ENCODE measurements around the gene SEPTIN7. TPM values are rescaled to one million over a fixed set of nuclear protein-coding genes. Genes with fewer than 3 reads are reported as not detected.
"Not testable (repeated sequence)": the region's sequence is repeated elsewhere in the genome, so short reads cannot be mapped to it uniquely, and the experiment has no call there.

SEPTIN7 gene
- total RNA-seq (100 to 1,000 TPM; 270 TPM), polyA plus RNA-seq (671 TPM)

GRCh38 chr7:35800718-35801391 is at the start of gene SEPTIN7:
Gene SEPTIN7 (plus strand): TSS chr7:35801057. CDS start chr7:35801210, 153 bp downstream.
- Histone ChIP-seq H3K4me3 (ENCODE audit: low read length) (peak within 1 kb of the TSS; percentile 92), H3K27me3 (ENCODE audit: insufficient read depth, low read length, poor library complexity, severe bottlenecking) (no peaks in the 10 kb centered on the region), H3K27ac (ENCODE audit: low read depth, low read length) (peak within 1 kb of the TSS; percentile 96), H3K4me1 (ENCODE audit: insufficient read depth, low read length) (peaks cover 39% of the 10 kb centered on the region), H3K9me3 (ENCODE audit: low read length) (no peaks in the 10 kb centered on the region), H3K36me3 (ENCODE audit: insufficient read depth, low read length) (no peaks in the 10 kb centered on the region)
- H3K36me3 Mint-ChIP-seq: peaks cover 0 to 24% (median 5%) of the 10 kb centered on the region in 3 donors
- POLR2A ChIA-PET: interaction anchor here (0.6 to 3.9 kb wide), 16 partner anchors 12 to 1647 kb away, joined by 3 to 62 read pairs (median 4); partner anchors contain the start of gene HERPUD2
- H3K27ac Mint-ChIP-seq: peak within 1 kb of the TSS; percentile 98 to 100 (median 99)
- CTCF ChIA-PET: interaction anchor here (0.6 to 2.9 kb wide), 22 partner anchors 11 to 143 kb away, joined by 3 to 42 read pairs (median 3); partner anchors contain the start of gene HERPUD2
- H3K4me3 Mint-ChIP-seq: peak within 1 kb of the TSS; percentile 86 to 97 (median 97)
- peaks cover 43 to 52% (median 48%) of the 10 kb centered on the region in 3 donors for H3K4me1 Mint-ChIP-seq
- H3K27me3 Mint-ChIP-seq: peaks cover 0 to 3% of the 10 kb centered on the region in 2 donors
- DNase-seq: peak; percentile 98 to 100 (median 99)
- H3K9me3 Mint-ChIP-seq: no peaks in the 10 kb centered on the region

DNA sequence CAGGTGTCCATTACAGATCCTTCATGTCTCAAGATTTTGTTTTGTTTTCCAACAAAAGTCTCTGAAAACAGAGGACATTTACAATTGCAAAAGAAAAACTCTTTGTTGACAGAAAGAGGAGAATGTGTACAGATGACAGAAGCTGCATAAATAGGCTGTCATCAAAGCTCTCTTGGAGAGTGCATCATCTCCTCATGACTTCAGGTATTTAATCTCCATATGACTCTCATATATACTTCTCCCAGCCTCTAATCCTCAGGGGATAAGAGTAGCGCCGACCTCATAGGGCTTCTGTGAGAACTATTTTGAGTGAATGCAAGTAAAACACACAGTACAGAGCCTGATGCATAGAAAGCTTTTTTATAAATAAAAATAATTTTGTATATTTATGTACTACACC is 48.1 kb upstream of the SEPTIN7 start:
- POLR2A ChIA-PET: no interaction called here
- no peak overlapping the region for H3K4me3 Mint-ChIP-seq
- H3K27ac ChIP-seq (ENCODE audit: low read depth, low read length): no peak overlapping the region
- H3K4me1 ChIP-seq (ENCODE audit: insufficient read depth, low read length): no peaks in the 10 kb centered on the region
- no peaks in the 10 kb centered on the region for H3K9me3 ChIP-seq (ENCODE audit: low read length)
- peaks cover 0 to under 1% (median 0%) of the 10 kb centered on the region in 3 donors for H3K4me1 Mint-ChIP-seq
- H3K36me3 Mint-ChIP-seq: peaks cover 0 to 3% (median 0%) of the 10 kb centered on the region in 3 donors
- CTCF ChIA-PET: no interaction called here
- H3K27me3 Mint-ChIP-seq: no peaks in the 10 kb centered on the region
- no peaks in the 10 kb centered on the region for H3K27me3 ChIP-seq (ENCODE audit: insufficient read depth, low read length, poor library complexity, severe bottlenecking)
- no peak overlapping the region for H3K27ac Mint-ChIP-seq
- no peak overlapping the region for H3K4me3 ChIP-seq (ENCODE audit: low read length)
- no peaks in the 10 kb centered on the region for H3K9me3 Mint-ChIP-seq
- H3K36me3 ChIP-seq (ENCODE audit: insufficient read depth, low read length): no peaks in the 10 kb centered on the region
- DNase-seq: no peak

DNA sequence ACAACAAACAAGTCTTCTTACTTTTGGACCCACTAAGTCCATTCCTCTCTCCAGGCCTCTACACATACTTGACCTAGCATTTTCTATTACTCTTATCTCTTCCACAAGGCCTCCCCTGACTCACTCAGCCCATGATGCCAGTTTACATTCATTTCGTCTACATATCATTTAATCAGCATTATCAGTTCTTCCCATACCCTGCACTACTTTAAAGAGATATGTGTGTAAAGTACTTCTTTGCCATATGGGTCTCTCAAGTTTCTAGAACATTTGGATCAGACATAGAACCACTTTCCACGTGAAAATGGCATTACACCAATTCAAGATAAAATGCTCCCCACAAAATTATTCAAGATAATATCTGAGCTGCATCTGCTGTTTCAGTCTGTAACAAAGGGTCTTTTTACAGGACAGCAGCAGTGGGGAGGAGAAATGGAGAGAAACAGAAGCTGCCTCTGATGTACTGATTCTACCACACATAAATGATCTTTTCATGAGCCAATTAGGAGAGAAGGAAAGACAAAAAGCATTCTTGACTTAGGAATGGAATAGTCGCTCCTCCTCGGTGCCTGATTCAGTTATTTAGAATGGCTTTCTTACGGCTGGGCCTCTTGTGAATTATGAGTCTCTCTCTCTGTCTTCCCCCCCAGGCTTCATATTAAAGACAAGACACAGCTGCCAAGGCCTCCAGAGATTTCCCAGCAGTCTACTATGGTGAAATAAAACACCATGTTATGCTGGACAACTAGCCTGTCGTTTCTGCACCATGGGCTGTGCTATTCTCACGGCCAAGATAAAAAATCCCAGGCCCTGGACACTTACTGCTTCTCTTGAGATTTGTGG is 46.9 kb upstream of the SEPTIN7 start:
- Mint-ChIP-seq H3K27me3 (no peaks in the 10 kb centered on the region), H3K4me3 (no peak overlapping the region), H3K27ac (no peak overlapping the region), H3K9me3 (no peaks in the 10 kb centered on the region), H3K36me3 (peaks cover 0 to 4% (median 3%) of the 10 kb centered on the region in 3 donors), H3K4me1 (peaks cover 6 to 12% (median 8%) of the 10 kb centered on the region in 3 donors)
- ChIA-PET CTCF (no interaction called here), POLR2A (no interaction called here)
- H3K9me3 ChIP-seq (ENCODE audit: low read length): no peaks in the 10 kb centered on the region
- no peaks in the 10 kb centered on the region for H3K27me3 ChIP-seq (ENCODE audit: insufficient read depth, low read length, poor library complexity, severe bottlenecking)
- no peak for DNase-seq
- H3K36me3 ChIP-seq (ENCODE audit: insufficient read depth, low read length): no peaks in the 10 kb centered on the region
- no peak overlapping the region for H3K27ac ChIP-seq (ENCODE audit: low read depth, low read length)
- H3K4me3 ChIP-seq (ENCODE audit: low read length): no peak overlapping the region
- no peaks in the 10 kb centered on the region for H3K4me1 ChIP-seq (ENCODE audit: insufficient read depth, low read length)

- H3K4me3 ChIP-seq (ENCODE audit: low read length): no peak overlapping the region
- no peaks in the 10 kb centered on the region for H3K9me3 Mint-ChIP-seq
- H3K4me1 ChIP-seq (ENCODE audit: insufficient read depth, low read length): no peaks in the 10 kb centered on the region
- no peak overlapping the region for H3K27ac ChIP-seq (ENCODE audit: low read depth, low read length)
- H3K36me3 ChIP-seq (ENCODE audit: insufficient read depth, low read length): no peaks in the 10 kb centered on the region
- no peaks in the 10 kb centered on the region for H3K27me3 ChIP-seq (ENCODE audit: insufficient read depth, low read length, poor library complexity, severe bottlenecking)
- DNase-seq: no peak
- POLR2A ChIA-PET: no interaction called here
- H3K27me3 Mint-ChIP-seq: no peaks in the 10 kb centered on the region
- H3K9me3 ChIP-seq (ENCODE audit: low read length): no peaks in the 10 kb centered on the region
- H3K36me3 Mint-ChIP-seq: peaks cover 0 to 4% (median 3%) of the 10 kb centered on the region in 3 donors
- H3K27ac Mint-ChIP-seq: no peak overlapping the region
- H3K4me1 Mint-ChIP-seq: peaks cover 6 to 12% (median 8%) of the 10 kb centered on the region in 3 donors
- no peak overlapping the region for H3K4me3 Mint-ChIP-seq
- CTCF ChIA-PET: no interaction called here
Measured at GRCh38 chr7:35754741-35755140, 46.1 kb upstream of the SEPTIN7 start.

- no peak overlapping the region for H3K4me3 Mint-ChIP-seq
- H3K4me1 Mint-ChIP-seq: peaks cover 6 to 12% (median 8%) of the 10 kb centered on the region in 3 donors
- no peak overlapping the region for H3K27ac Mint-ChIP-seq
- H3K9me3 Mint-ChIP-seq: no peaks in the 10 kb centered on the region
- peaks cover 0 to 4% (median 3%) of the 10 kb centered on the region in 3 donors for H3K36me3 Mint-ChIP-seq
- no peak for DNase-seq
- CTCF ChIA-PET: no interaction called here
- no peaks in the 10 kb centered on the region for H3K27me3 ChIP-seq (ENCODE audit: insufficient read depth, low read length, poor library complexity, severe bottlenecking)
- H3K36me3 ChIP-seq (ENCODE audit: insufficient read depth, low read length): no peaks in the 10 kb centered on the region
- POLR2A ChIA-PET: no interaction called here
- H3K4me1 ChIP-seq (ENCODE audit: insufficient read depth, low read length): no peaks in the 10 kb centered on the region
- no peak overlapping the region for H3K4me3 ChIP-seq (ENCODE audit: low read length)
- no peaks in the 10 kb centered on the region for H3K9me3 ChIP-seq (ENCODE audit: low read length)
- H3K27ac ChIP-seq (ENCODE audit: low read depth, low read length): no peak overlapping the region
- H3K27me3 Mint-ChIP-seq: no peaks in the 10 kb centered on the region
Measured at GRCh38 chr7:35755711-35756110, 45.1 kb upstream of the SEPTIN7 start.

- DNase-seq; H3K27me3 ChIP-seq (ENCODE audit: insufficient read depth, low read length, poor library complexity, severe bottlenecking); H3K4me1 ChIP-seq (ENCODE audit: insufficient read depth, low read length); CTCF ChIA-PET; H3K9me3 ChIP-seq (ENCODE audit: low read length); H3K36me3 Mint-ChIP-seq; H3K9me3 Mint-ChIP-seq; H3K36me3 ChIP-seq (ENCODE audit: insufficient read depth, low read length); H3K27ac ChIP-seq (ENCODE audit: low read depth, low read length); H3K4me3 Mint-ChIP-seq; H3K27me3 Mint-ChIP-seq; POLR2A ChIA-PET; H3K4me3 ChIP-seq (ENCODE audit: low read length): not testable (repeated sequence)
- H3K27ac Mint-ChIP-seq: peak overlapping the region in 2 of 8 donors; percentile 14 to 77
- H3K4me1 Mint-ChIP-seq: peaks cover 6 to 12% (median 8%) of the 10 kb centered on the region in 3 donors
Measured at GRCh38 chr7:35756453-35756852, 44.4 kb upstream of the SEPTIN7 start.

- DNase-seq: no peak
- no peaks in the 10 kb centered on the region for H3K36me3 ChIP-seq (ENCODE audit: insufficient read depth, low read length)
- Mint-ChIP-seq H3K9me3 (no peaks in the 10 kb centered on the region), H3K27ac (no peak overlapping the region), H3K4me3 (no peak overlapping the region), H3K4me1 (peaks cover 6 to 12% (median 8%) of the 10 kb centered on the region in 3 donors), H3K36me3 (peaks cover 0 to 4% (median 2%) of the 10 kb centered on the region in 3 donors), H3K27me3 (no peaks in the 10 kb centered on the region)
- ChIA-PET POLR2A (no interaction called here), CTCF (no interaction called here)
- no peaks in the 10 kb centered on the region for H3K4me1 ChIP-seq (ENCODE audit: insufficient read depth, low read length)
- no peaks in the 10 kb centered on the region for H3K27me3 ChIP-seq (ENCODE audit: insufficient read depth, low read length, poor library complexity, severe bottlenecking)
- no peak overlapping the region for H3K4me3 ChIP-seq (ENCODE audit: low read length)
- H3K27ac ChIP-seq (ENCODE audit: low read depth, low read length): no peak overlapping the region
- no peaks in the 10 kb centered on the region for H3K9me3 ChIP-seq (ENCODE audit: low read length)
Measured at GRCh38 chr7:35757574-35757973, 43.3 kb upstream of the SEPTIN7 start.

DNA sequence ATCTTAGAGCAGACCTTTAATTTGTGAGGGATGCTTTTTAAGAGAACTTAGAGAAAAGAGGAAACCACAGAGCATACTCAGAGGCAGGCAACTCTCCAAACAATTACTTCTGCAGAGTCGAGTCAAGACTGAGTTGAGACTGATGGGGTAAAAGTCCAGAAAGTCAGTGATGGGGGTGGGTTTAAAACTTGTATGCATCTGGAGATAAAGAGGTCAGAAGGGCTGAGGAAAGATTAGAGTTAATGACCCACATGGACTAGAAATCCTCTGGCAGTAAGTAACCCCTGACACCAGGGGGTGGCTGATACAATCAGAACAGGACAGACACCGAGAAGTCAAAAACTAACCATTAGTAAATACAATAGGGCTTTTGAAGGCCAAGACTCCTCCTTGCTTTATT is 42.4 kb upstream of the SEPTIN7 start:
- peaks cover 6 to 12% (median 8%) of the 10 kb centered on the region in 3 donors for H3K4me1 Mint-ChIP-seq
- DNase-seq: peak in 2 of 5 donors; percentile 5 to 18
- H3K27ac Mint-ChIP-seq: peak overlapping the region in 3 of 8 donors; percentile 9 to 33 (median 19)
- Histone ChIP-seq H3K27ac (ENCODE audit: low read depth, low read length) (no peak overlapping the region), H3K27me3 (ENCODE audit: insufficient read depth, low read length, poor library complexity, severe bottlenecking) (no peaks in the 10 kb centered on the region), H3K9me3 (ENCODE audit: low read length) (no peaks in the 10 kb centered on the region), H3K4me3 (ENCODE audit: low read length) (no peak overlapping the region), H3K36me3 (ENCODE audit: insufficient read depth, low read length) (no peaks in the 10 kb centered on the region), H3K4me1 (ENCODE audit: insufficient read depth, low read length) (no peaks in the 10 kb centered on the region)
- no peaks in the 10 kb centered on the region for H3K27me3 Mint-ChIP-seq
- H3K36me3 Mint-ChIP-seq: peaks cover 0 to 4% (median 2%) of the 10 kb centered on the region in 3 donors
- H3K4me3 Mint-ChIP-seq: no peak overlapping the region
- ChIA-PET POLR2A (no interaction called here), CTCF (no interaction called here)
- no peaks in the 10 kb centered on the region for H3K9me3 Mint-ChIP-seq

Measured in CD8-positive, alpha-beta memory T cell (primary cell).